Common myeloid progenitor, CD34-positive (primary cell): ENCODE data around the gene NUDCD2.

Source experiments
- CTCF ChIA-PET: fragments of 350-600 bp; sonication (Branson Sonifier 250); formaldehyde crosslinking; loops from one replicate; lab custom pipeline; 2021; ENCODE audit warnings: antibody characterized with exemption; lab: Charles Lee
- POLR2A ChIA-PET: fragments of 350-600 bp; sonication (Branson Sonifier 250); formaldehyde crosslinking; loops from one replicate; lab custom pipeline; 2021; ENCODE audit warnings: antibody characterized with exemption; lab: Charles Lee
- DNase-seq, 3 donors: peaks; one replicate each; pipeline versions ENCODE4 v3.0.0 to v3.0.0-alpha.2; 2013
- H3K27ac ChIP-seq, 2 experiments: 1 replicate in 1 of 2; 2 replicates in 1 of 2; pipeline ENCODE4 v1.7.0; 2013; ENCODE audit warnings: inconsistent platforms in 2 of 2, low read length in 2 of 2, mild to moderate bottlenecking in 2 of 2, low read depth in 1 of 2, moderate library complexity in 1 of 2; ENCODE audit not compliant: severe bottlenecking in 2 of 2, insufficient read depth in 1 of 2, poor library complexity in 1 of 2
- H3K27me3 ChIP-seq, 5 experiments: replicated peaks in 2 of 5; 1 replicate in 3 of 5; 2 replicates in 2 of 5; pipeline versions ENCODE4 v1.6.1 to v1.7.0; 2013; ENCODE audit warnings: low read length in 4 of 5, mild to moderate bottlenecking in 2 of 5, moderate library complexity in 2 of 5, inconsistent platforms in 1 of 5; ENCODE audit not compliant: insufficient read depth in 5 of 5, control insufficient read depth in 4 of 5
- H3K36me3 ChIP-seq, 4 experiments: 1 replicate in 2 of 4; 2 replicates in 2 of 4; pipeline versions ENCODE4 v1.6.1 to v1.7.0; 2013; ENCODE audit warnings: low read length in 3 of 4, control low read depth in 1 of 4, mild to moderate bottlenecking in 1 of 4; ENCODE audit not compliant: control insufficient read depth in 4 of 4, insufficient read depth in 4 of 4
- H3K4me1 ChIP-seq, 4 experiments: 1 replicate in 3 of 4; 2 replicates in 1 of 4; pipeline versions ENCODE4 v1.6.1 to v1.7.1; 2013; ENCODE audit warnings: low read length in 3 of 4, mild to moderate bottlenecking in 3 of 4, control low read depth in 1 of 4, inconsistent platforms in 1 of 4, moderate library complexity in 1 of 4; ENCODE audit not compliant: control insufficient read depth in 4 of 4, insufficient read depth in 4 of 4; ENCODE audit errors: control extremely low read depth in 1 of 4
- H3K4me3 ChIP-seq, 7 experiments: 1 replicate in 4 of 7; 2 replicates in 3 of 7; pipeline versions ENCODE4 v1.5.1 to v1.7.0; 2013; ENCODE audit warnings: mild to moderate bottlenecking in 7 of 7, low read length in 6 of 7, moderate library complexity in 6 of 7, inconsistent platforms in 2 of 7, low read depth in 2 of 7, control low read depth in 1 of 7; ENCODE audit not compliant: insufficient read depth in 4 of 7, control insufficient read depth in 1 of 7; ENCODE audit errors: extremely low read depth in 1 of 7
- H3K9me3 ChIP-seq, 5 experiments: 1 replicate in 4 of 5; 2 replicates in 1 of 5; pipeline versions ENCODE4 v1.6.1 to v1.7.1; 2013; ENCODE audit warnings: low read length in 4 of 5, mild to moderate bottlenecking in 2 of 5, inconsistent platforms in 1 of 5, low read depth in 1 of 5, moderate library complexity in 1 of 5; ENCODE audit not compliant: control insufficient read depth in 4 of 5, insufficient read depth in 2 of 5; ENCODE audit errors: control extremely low read depth in 1 of 5
- WGBS: methylation state at CpG from one replicate; pipeline ENCODE4 v1.1.5; 2013; ENCODE audit not compliant: insufficient coverage; 5-methylcytosine and 5-hydroxymethylcytosine counted together

NUDCD2 gene

DNA sequence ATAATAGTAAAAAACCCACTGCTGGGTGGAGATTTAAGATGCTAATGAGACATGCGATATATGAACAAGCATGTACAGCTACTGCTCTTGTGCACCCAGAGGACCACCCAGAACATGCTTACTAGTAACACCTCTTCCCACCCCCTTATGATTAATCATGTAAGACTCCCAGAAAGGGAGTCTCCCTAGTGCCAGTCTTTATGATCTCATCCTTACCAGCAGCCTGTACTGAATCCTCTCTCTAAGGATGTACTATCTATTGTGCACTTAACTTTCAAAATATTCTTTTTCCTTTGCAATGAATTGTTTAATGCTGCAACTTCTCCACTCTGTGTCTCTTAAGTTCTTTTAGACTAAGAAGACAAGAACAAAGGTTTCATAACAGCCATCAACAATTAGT is 36.4 kb upstream of the NUDCD2 start:
- Histone ChIP-seq H3K4me1 (no peaks in the 10 kb centered on the region), H3K9me3 (no peaks in the 10 kb centered on the region), H3K36me3 (peaks cover 0 to 13% (median 8%) of the 10 kb centered on the region in 4 experiments), H3K27ac (no peak overlapping the region), H3K4me3 (no peak overlapping the region), H3K27me3 (no peaks in the 10 kb centered on the region)
- WGBS, result 83% methylated on average over 1 of the region's 1 CpG
- ChIA-PET POLR2A (no interaction called here), CTCF (interaction anchor here (1.1 to 1.3 kb wide), 2 partner anchors 28 to 59 kb away, joined by 3 read pairs; partner anchors contain the start of gene CCNG1)
- DNase-seq, result no peak

DNA sequence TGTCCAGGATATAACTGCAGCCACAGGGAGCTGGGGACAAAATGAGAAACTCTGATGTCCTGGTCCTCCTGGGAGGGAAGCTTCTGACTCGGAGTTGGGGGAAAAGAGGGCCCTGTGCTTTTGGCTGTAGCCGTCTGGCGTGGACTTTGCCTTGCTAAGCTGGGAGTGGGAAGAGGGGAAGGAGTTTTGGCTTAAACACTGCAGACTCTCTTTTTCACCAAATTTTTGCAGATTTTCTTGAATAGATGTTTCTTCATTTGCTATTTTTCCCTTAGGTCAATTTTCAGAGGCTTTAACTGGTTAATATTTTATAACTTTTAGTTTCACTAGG is 29.8 kb upstream of the NUDCD2 start:
- Histone ChIP-seq H3K36me3 (peaks cover 4 to 54% (median 19%) of the 10 kb centered on the region in 4 experiments), H3K4me3 (no peak overlapping the region), H3K27me3 (no peaks in the 10 kb centered on the region), H3K9me3 (no peaks in the 10 kb centered on the region), H3K4me1 (no peaks in the 10 kb centered on the region), H3K27ac (no peak overlapping the region)
- DNase-seq, result no peak
- ChIA-PET POLR2A (no interaction called here), CTCF (interaction anchor here (1.0 to 1.7 kb wide), 5 partner anchors 10 to 29 kb away, joined by 3 to 6 read pairs (median 4); partner anchors contain the start of gene HMMR)
- 96% methylated on average over 3 of the region's 3 CpGs for WGBS

DNA sequence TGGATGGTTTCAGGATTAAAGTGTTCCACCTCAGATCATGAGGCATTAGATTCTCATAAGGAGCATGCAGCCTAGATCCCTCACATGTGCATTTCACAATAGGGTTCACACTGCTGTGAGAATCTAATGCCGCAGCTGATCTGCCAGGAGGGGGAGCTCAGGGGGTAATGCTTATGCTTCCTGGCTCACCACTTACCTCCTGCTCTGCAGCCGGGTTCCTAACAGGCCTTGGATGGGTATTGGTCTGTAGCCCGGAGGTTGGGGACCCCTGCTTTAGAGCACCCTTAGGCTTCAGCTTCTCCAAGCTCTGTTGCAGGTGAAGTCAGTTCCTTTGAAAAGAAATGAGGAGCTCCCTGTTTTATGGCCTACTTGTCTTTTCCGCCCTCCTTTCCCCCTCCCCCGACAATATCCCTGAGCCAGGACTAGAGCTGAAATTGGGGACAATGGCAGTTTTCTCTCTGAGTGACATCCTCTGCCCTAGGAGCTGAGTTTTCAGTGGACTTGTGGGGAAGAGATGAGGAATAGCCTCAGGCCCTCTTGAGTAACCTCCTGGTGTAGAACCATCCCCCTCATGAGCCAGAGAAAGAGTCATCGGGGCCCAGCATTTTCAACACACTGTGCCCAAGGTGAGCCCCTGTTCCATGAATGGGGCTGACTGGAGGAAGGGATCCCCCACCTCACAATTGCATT is 29.3 kb upstream of the NUDCD2 start:
- DNase-seq, result peak in 1 of 3 donors; percentile 13
- ChIA-PET CTCF (interaction anchor here (1.0 to 1.9 kb wide), 7 partner anchors 10 to 29 kb away, joined by 3 to 6 read pairs (median 5); partner anchors contain the start of gene HMMR), POLR2A (no interaction called here)
- Histone ChIP-seq H3K27me3 (no peaks in the 10 kb centered on the region), H3K9me3 (no peaks in the 10 kb centered on the region), H3K27ac (no peak overlapping the region), H3K36me3 (peaks cover 4 to 57% (median 20%) of the 10 kb centered on the region in 4 experiments), H3K4me3 (no peak overlapping the region), H3K4me1 (no peaks in the 10 kb centered on the region)
- WGBS, result 88% methylated on average over 1 of the region's 6 CpGs

DNA sequence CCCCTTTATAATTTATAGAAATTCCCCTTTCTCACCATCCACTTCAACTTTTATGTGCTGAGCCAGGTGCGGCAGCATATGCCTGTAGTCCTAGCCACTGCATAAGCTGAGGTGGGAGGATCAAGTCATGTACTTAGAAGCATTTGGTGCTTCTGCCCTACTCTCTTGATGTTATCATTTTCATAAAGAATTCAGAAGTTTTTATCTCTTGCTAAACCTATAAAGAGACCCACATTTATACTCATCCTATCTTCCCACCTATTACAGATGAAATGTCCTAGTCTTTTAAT is 19.0 kb upstream of the NUDCD2 start:
- Histone ChIP-seq H3K4me3 (no peak overlapping the region), H3K27ac (no peak overlapping the region), H3K9me3 (peaks cover 0 to 3% (median 0%) of the 10 kb centered on the region in 5 experiments), H3K27me3 (no peaks in the 10 kb centered on the region), H3K36me3 (peaks cover 7 to 53% (median 26%) of the 10 kb centered on the region in 4 experiments), H3K4me1 (peaks cover 0 to 12% (median 0%) of the 10 kb centered on the region in 4 experiments)
- WGBS, result no CpG with 5 or more reads among the region's 1 CpG
- CTCF ChIA-PET, result interaction anchor here (0.8 to 1.5 kb wide), 2 partner anchors 9 to 10 kb away, joined by 3 to 6 read pairs; no protein-coding TSS in a partner anchor
- DNase-seq, result no peak
- POLR2A ChIA-PET, result no interaction called here

DNA sequence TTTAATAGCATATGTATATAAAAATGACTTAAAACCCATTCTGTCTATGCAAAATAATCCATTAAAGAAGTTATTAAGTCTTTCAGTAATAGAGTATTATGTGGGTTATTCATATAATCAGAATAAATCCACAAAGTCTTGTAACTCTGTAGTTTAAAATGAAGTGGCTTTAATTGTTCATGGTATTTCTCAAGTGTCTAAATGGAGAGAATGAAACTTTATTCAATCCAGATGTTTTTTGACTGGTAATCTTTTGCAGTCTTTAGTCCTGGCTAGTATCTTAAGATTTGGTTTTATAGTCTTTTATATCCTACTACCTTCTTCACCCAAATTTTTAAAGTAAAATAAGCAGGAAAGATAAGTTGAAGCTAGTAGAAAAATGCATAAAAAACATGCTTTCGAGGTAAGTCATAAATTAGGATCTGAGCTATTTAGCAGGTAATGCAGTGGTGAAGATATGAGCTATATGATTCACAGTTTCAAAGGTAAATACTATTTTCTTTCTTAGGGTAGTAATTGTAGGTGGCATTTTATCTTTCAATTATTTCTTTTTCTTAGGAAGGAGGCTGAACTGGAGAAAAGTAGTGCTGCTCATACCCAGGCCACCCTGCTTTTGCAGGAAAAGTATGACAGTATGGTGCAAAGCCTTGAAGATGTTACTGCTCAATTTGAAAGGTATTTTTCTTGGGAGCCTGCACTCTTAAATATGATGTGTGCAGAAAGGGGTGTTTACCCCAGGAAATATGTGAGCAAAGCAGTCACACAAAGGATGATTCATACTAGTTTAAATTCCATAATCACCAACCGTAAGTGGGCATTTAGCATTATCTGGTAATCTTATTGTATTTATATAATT is 18.5 kb upstream of the NUDCD2 start:
- H3K36me3 ChIP-seq, result peaks cover 7 to 55% (median 29%) of the 10 kb centered on the region in 4 experiments
- H3K4me1 ChIP-seq, result peaks cover 0 to 8% (median 0%) of the 10 kb centered on the region in 4 experiments
- WGBS, result no CpG with 5 or more reads among the region's 2 CpGs
- ChIA-PET POLR2A (no interaction called here), CTCF (no interaction called here)
- H3K27ac ChIP-seq, result no peak overlapping the region
- DNase-seq, result no peak
- peaks cover 0 to 3% (median 0%) of the 10 kb centered on the region in 5 experiments for H3K9me3 ChIP-seq
- no peak overlapping the region for H3K4me3 ChIP-seq
- no peaks in the 10 kb centered on the region for H3K27me3 ChIP-seq

DNA sequence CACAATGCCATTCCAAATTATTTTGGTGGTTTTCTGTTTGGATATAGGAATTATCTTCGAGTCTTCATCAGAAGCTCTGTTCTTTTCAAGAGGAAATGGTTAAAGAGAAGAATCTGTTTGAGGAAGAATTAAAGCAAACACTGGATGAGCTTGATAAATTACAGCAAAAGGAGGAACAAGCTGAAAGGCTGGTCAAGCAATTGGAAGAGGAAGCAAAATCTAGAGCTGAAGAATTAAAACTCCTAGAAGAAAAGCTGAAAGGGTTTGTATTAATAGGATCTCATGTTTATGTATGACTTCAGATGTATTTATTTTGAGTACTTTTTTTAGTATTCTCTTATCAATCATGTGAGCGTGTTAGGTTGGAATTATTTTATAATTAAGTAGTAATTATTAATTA is 15.5 kb upstream of the NUDCD2 start:
- 43% methylated on average over 1 of the region's 2 CpGs for WGBS
- Histone ChIP-seq H3K4me3 (no peak overlapping the region), H3K27ac (no peak overlapping the region), H3K36me3 (peaks cover 5 to 67% (median 32%) of the 10 kb centered on the region in 4 experiments), H3K4me1 (no peaks in the 10 kb centered on the region), H3K27me3 (no peaks in the 10 kb centered on the region), H3K9me3 (peaks cover 0 to 3% (median 0%) of the 10 kb centered on the region in 5 experiments)
- peak in 2 of 3 donors; percentile 20 to 24 for DNase-seq
- ChIA-PET POLR2A (no interaction called here), CTCF (interaction anchor here (1.7 kb wide), 1 partner anchor 14 kb away, joined by 5 read pairs; no protein-coding TSS in a partner anchor)
